Sigmoid colon (tissue), 7 donors: Measurements from ENCODE around the gene LTBP1. TPM values are rescaled to one million over a fixed set of nuclear protein-coding genes. Genes with fewer than 3 reads are reported as not detected.

Experiments
- DNase-seq: peaks from one replicate; pipeline ENCODE4 v3.0.0-alpha.2; 2019
- H3K27ac ChIP-seq, 4 donors: fragments of 200-600 bp; sonication (generic); one replicate each; pipeline ENCODE4 v1.5.1; 2016 to 2019; ENCODE audit warnings: mild to moderate bottlenecking in 1 of 4
- H3K27me3 ChIP-seq, 3 donors: fragments of 200-600 bp; sonication (generic); one replicate each; pipeline ENCODE4 v1.5.1; 2019; ENCODE audit warnings: mild to moderate bottlenecking in 1 of 3
- H3K36me3 ChIP-seq, 4 donors: fragments of 200-600 bp; sonication (generic); one replicate each; pipeline ENCODE4 v1.5.1; 2016 to 2019
- H3K4me1 ChIP-seq, 4 donors: fragments of 200-600 bp; sonication (generic); one replicate each; pipeline ENCODE4 v1.5.1; 2017 to 2019
- H3K4me3 ChIP-seq, 4 donors: fragments of 200-600 bp; sonication (generic); one replicate each; pipeline ENCODE4 v1.5.1; 2017 to 2019; ENCODE audit warnings: mild to moderate bottlenecking in 2 of 4, moderate library complexity in 1 of 4
- H3K9me3 ChIP-seq, 4 donors: fragments of 200-600 bp in 3 of 4; sonication (generic) in 3 of 4; one replicate each; pipeline versions ENCODE4 v1.5.1 to v1.6.1; 2013 to 2019
- CTCF ChIP-seq, 4 experiments: fragments of 450-650 bp in 3 of 4; fragments of 200-600 bp in 1 of 4; IDR thresholded peaks; one replicate each; pipeline ENCODE4 v1.5.1; 2016 to 2019; ENCODE audit warnings: antibody characterized with exemption in 4 of 4, mild to moderate bottlenecking in 3 of 4, moderate library complexity in 2 of 4
- EP300 ChIP-seq, 4 donors: sonication (generic); formaldehyde crosslinking; IDR thresholded peaks; one replicate each; pipeline ENCODE4 v1.6.1; 2017; ENCODE audit warnings: antibody characterized with exemption in 4 of 4
- POLR2A ChIP-seq, 2 donors: fragments of 450-650 bp; IDR thresholded peaks; one replicate each; pipeline ENCODE4 v1.6.1; 2016; ENCODE audit warnings: antibody characterized with exemption in 2 of 2, mild to moderate bottlenecking in 2 of 2, moderate library complexity in 2 of 2
- POLR2AphosphoS5 ChIP-seq, 4 donors: sonication (generic); formaldehyde crosslinking; IDR thresholded peaks; one replicate each; pipeline ENCODE4 v1.6.1; 2017; ENCODE audit warnings: antibody characterized with exemption in 4 of 4
- WGBS, 2 donors: extraction: QIAGEN DNeasy Blood & Tissue Kit; methylation state at CpG; one replicate each; pipeline ENCODE4 v1.1.7; 2013; 5-methylcytosine and 5-hydroxymethylcytosine counted together
- intact Hi-C: fragments of 100-400 bp; cut with DNase I; formaldehyde crosslinking; loops from one replicate; pipeline ENCODE4 v1.15.1; 2023
- polyA plus RNA-seq, 3 donors: library from polyadenylated mRNA; stranded (reverse); fragments of 200-250 nt; gene quantifications; one replicate each; pipeline ENCODE4 v1.2.3, GENCODE V29; 2013
- total RNA-seq, 4 donors: library from RNA; depleted of rRNA; stranded (reverse); fragments of >200 nt; gene quantifications; one replicate each; pipeline ENCODE4 v1.1.0, GENCODE V29; 2016
- donor health status: healthy with polysubstance abuse.
- donor health status: Bipolar disorder and iron deficiency.
- donor health status: healthy.

The LTBP1 gene
- total and polyA plus RNA-seq, 7 donors: 3.0 to 102 (median 34.2) TPM

GRCh38 chr2:33262097-33262496 is 315.3 kb downstream of the LTBP1 start:
- no peak overlapping the region for H3K4me3 ChIP-seq
- H3K9me3 ChIP-seq: peaks cover 0 to 3% (median 0%) of the 10 kb centered on the region in 4 donors

GRCh38 chr2:33264766-33265165 is 318.0 kb downstream of the LTBP1 start:
- Histone ChIP-seq H3K27ac (peak overlapping the region in 3 of 4 donors; percentile 48 to 66 (median 62)), H3K27me3 (no peaks in the 10 kb centered on the region), H3K4me3 (no peak overlapping the region), H3K9me3 (peaks cover 0 to 3% (median 0%) of the 10 kb centered on the region in 4 donors), H3K36me3 (peaks cover 0 to 18% (median 1%) of the 10 kb centered on the region in 4 donors), H3K4me1 (peaks cover 0 to 34% (median 18%) of the 10 kb centered on the region in 4 donors)
- WGBS, 2 donors: 88 to 92% methylated on average over 3 of the region's 3 CpGs
- no peak for TF ChIP-seq CTCF (IDR thresholded peaks at IDR 0.05)
- no peak for TF ChIP-seq POLR2A (IDR thresholded peaks at IDR 0.05)
- TF ChIP-seq EP300 (IDR thresholded peaks at IDR 0.05): no peak
- TF ChIP-seq POLR2AphosphoS5 (IDR thresholded peaks at IDR 0.05): no peak
- no peak for DNase-seq
- intact Hi-C loops: loop anchor here (5.0 kb wide), 2 partner anchors 227 to 317 kb away; partner anchors contain the start of gene LTBP1

More at GRCh38 chr2:33262097-33262496, 315.3 kb downstream of the LTBP1 start:
- 90 to 93% methylated on average over 4 of the region's 4 CpGs for WGBS, 2 donors
- peaks cover 0 to 17% (median 5%) of the 10 kb centered on the region in 4 donors for H3K4me1 ChIP-seq
- peaks cover 0 to 18% (median 1%) of the 10 kb centered on the region in 4 donors for H3K36me3 ChIP-seq
- no peak for DNase-seq
- no peaks in the 10 kb centered on the region for H3K27me3 ChIP-seq
- H3K27ac ChIP-seq: no peak overlapping the region
- intact Hi-C loops: no loop called here
- TF ChIP-seq POLR2A (IDR thresholded peaks at IDR 0.05): no peak
- no peak for TF ChIP-seq EP300 (IDR thresholded peaks at IDR 0.05)
- no peak for TF ChIP-seq POLR2AphosphoS5 (IDR thresholded peaks at IDR 0.05)
- TF ChIP-seq CTCF (IDR thresholded peaks at IDR 0.05): no peak

- intact Hi-C loops: loop anchor here (5.0 kb wide), 2 partner anchors 228 to 318 kb away; partner anchors contain the start of gene LTBP1
- no peak for TF ChIP-seq POLR2AphosphoS5 (IDR thresholded peaks at IDR 0.05)
- H3K27ac ChIP-seq: peak overlapping the region in 2 of 4 donors; percentile 5 to 62
Measured at GRCh38 chr2:33265584-33266338, 319.0 kb downstream of the LTBP1 start.

GRCh38 chr2:33266467-33266866 is 319.7 kb downstream of the LTBP1 start:
- TF ChIP-seq POLR2A (IDR thresholded peaks at IDR 0.05) (no peak), CTCF (IDR thresholded peaks at IDR 0.05) (no peak), EP300 (IDR thresholded peaks at IDR 0.05) (no peak), POLR2AphosphoS5 (IDR thresholded peaks at IDR 0.05) (no peak)
- DNase-seq: no peak
- Histone ChIP-seq H3K9me3 (peaks cover 0 to 3% (median 0%) of the 10 kb centered on the region in 4 donors), H3K27me3 (no peaks in the 10 kb centered on the region), H3K36me3 (peaks cover 0 to 18% (median 1%) of the 10 kb centered on the region in 4 donors), H3K4me3 (no peak overlapping the region), H3K27ac (peak overlapping the region in 1 of 4 donors; percentile 62), H3K4me1 (peaks cover 0 to 34% (median 18%) of the 10 kb centered on the region in 4 donors)
- 97 to 98% methylated on average over 6 of the region's 6 CpGs for WGBS, 2 donors
- intact Hi-C loops: loop anchor here (5.0 kb wide), 2 partner anchors 229 to 319 kb away; partner anchors contain the start of gene LTBP1

More at GRCh38 chr2:33265584-33266338, 319.0 kb downstream of the LTBP1 start:
- WGBS, 2 donors: 92 to 96% methylated on average over 5 of the region's 5 CpGs
- no peak for DNase-seq
- Histone ChIP-seq H3K4me1 (peaks cover 0 to 34% (median 18%) of the 10 kb centered on the region in 4 donors), H3K27me3 (no peaks in the 10 kb centered on the region), H3K9me3 (peaks cover 0 to 3% (median 0%) of the 10 kb centered on the region in 4 donors), H3K36me3 (peaks cover 0 to 18% (median 1%) of the 10 kb centered on the region in 4 donors), H3K4me3 (no peak overlapping the region)

GRCh38 chr2:33267043-33267442 is 320.3 kb downstream of the LTBP1 start:
- WGBS, 2 donors: 96 to 100% methylated on average over 2 of the region's 2 CpGs
- peaks cover 0 to 18% (median 1%) of the 10 kb centered on the region in 4 donors for H3K36me3 ChIP-seq
- H3K27ac ChIP-seq: peak overlapping the region in 1 of 4 donors; percentile 9
- intact Hi-C loops: loop anchor here (5.0 kb wide), 2 partner anchors 230 to 320 kb away; partner anchors contain the start of gene LTBP1
- H3K27me3 ChIP-seq: no peaks in the 10 kb centered on the region
- no peak overlapping the region for H3K4me3 ChIP-seq
- no peak for DNase-seq
- H3K4me1 ChIP-seq: peaks cover 0 to 34% (median 18%) of the 10 kb centered on the region in 4 donors
- TF ChIP-seq CTCF (IDR thresholded peaks at IDR 0.05): no peak
- TF ChIP-seq POLR2AphosphoS5 (IDR thresholded peaks at IDR 0.05): no peak
- H3K9me3 ChIP-seq: peaks cover 0 to 3% (median 0%) of the 10 kb centered on the region in 4 donors
